Measurements from ENCODE around the gene WFS1. TPM values are rescaled to one million over a fixed set of nuclear protein-coding genes. Genes with fewer than 3 reads are reported as not detected.

Gene WFS1
- total RNA-seq, 1 experiment from 2014 or later = 57.1 TPM

- intact Hi-C loops (cut with micrococcal nuclease; ENCODE audit: unreplicated experiment) = no loop called here
- CTCF ChIA-PET = no interaction called here
Observed at GRCh38 chr4:6228158-6229067, 41.2 kb upstream of the WFS1 start.

GRCh38 chr4:6229095-6229494 is 40.6 kb upstream of the WFS1 start:
- intact Hi-C loops (cut with micrococcal nuclease; ENCODE audit: unreplicated experiment) = no loop called here
- Histone ChIP-seq H2AFZ (no peak overlapping the region), H3K4me1 (replicated peaks; ENCODE audit: insufficient read depth) (no peaks in the 10 kb centered on the region), H4K20me1 (ENCODE audit: insufficient read depth) (no peaks in the 10 kb centered on the region), H3K9me3 (ENCODE audit: insufficient read depth, low read depth) (no peaks in the 10 kb centered on the region), H3K4me2 (no peak overlapping the region), H3F3A (ENCODE audit: insufficient read depth, low read depth) (no peaks in the 10 kb centered on the region), H3K27ac (no peak overlapping the region), H3K9me2 (ENCODE audit: insufficient read depth) (no peaks in the 10 kb centered on the region), H3K27me3 (ENCODE audit: insufficient read depth, low read depth) (peaks cover 25% of the 10 kb centered on the region), H3K79me2 (ENCODE audit: low read depth) (no peaks in the 10 kb centered on the region), H3K4me3 (no peak overlapping the region), H3K36me3 (ENCODE audit: low read depth) (no peaks in the 10 kb centered on the region)
- TF ChIP-seq CTCF (conservative IDR thresholded peaks at IDR 0.05) (no peak), EZH2 (IDR thresholded peaks at IDR 0.05; ENCODE audit: low read depth) (no peak)
- no TSS peak for BruUV-seq (replicated peaks)
- POLR2A ChIA-PET (ENCODE audit: unreplicated experiment) = no interaction called here
- no peak for DNase-seq
- CTCF ChIA-PET = no interaction called here

More at GRCh38 chr4:6228158-6229067, 41.2 kb upstream of the WFS1 start:
- H3K4me1 ChIP-seq (replicated peaks; ENCODE audit: insufficient read depth) = no peaks in the 10 kb centered on the region
- POLR2A ChIA-PET (ENCODE audit: unreplicated experiment) = no interaction called here
- BruUV-seq (replicated peaks) = no TSS peak
- H3K4me2 ChIP-seq = no peak overlapping the region
- no peak overlapping the region for H3K4me3 ChIP-seq
- H3K9me3 ChIP-seq (ENCODE audit: insufficient read depth, low read depth) = no peaks in the 10 kb centered on the region
- no peaks in the 10 kb centered on the region for H4K20me1 ChIP-seq (ENCODE audit: insufficient read depth)
- H3K79me2 ChIP-seq (ENCODE audit: low read depth) = no peaks in the 10 kb centered on the region
- H3K27ac ChIP-seq = no peak overlapping the region
- TF ChIP-seq EZH2 (IDR thresholded peaks at IDR 0.05; ENCODE audit: low read depth) (no peak), CTCF (conservative IDR thresholded peaks at IDR 0.05) (no peak)
- H3K9me2 ChIP-seq (ENCODE audit: insufficient read depth) = no peaks in the 10 kb centered on the region
- H3K36me3 ChIP-seq (ENCODE audit: low read depth) = no peaks in the 10 kb centered on the region
- H3K27me3 ChIP-seq (ENCODE audit: insufficient read depth, low read depth) = peaks cover 24% of the 10 kb centered on the region
- H3F3A ChIP-seq (ENCODE audit: insufficient read depth, low read depth) = no peaks in the 10 kb centered on the region
- no peak overlapping the region for H2AFZ ChIP-seq
- no peak for DNase-seq

- no peaks in the 10 kb centered on the region for H3K9me2 ChIP-seq (ENCODE audit: insufficient read depth)
- no peak for DNase-seq
- no peaks in the 10 kb centered on the region for H3K79me2 ChIP-seq (ENCODE audit: low read depth)
- no peak overlapping the region for H2AFZ ChIP-seq
- no TSS peak for BruUV-seq (replicated peaks)
- H3K27ac ChIP-seq = no peak overlapping the region
- no peaks in the 10 kb centered on the region for H3K9me3 ChIP-seq (ENCODE audit: insufficient read depth, low read depth)
- no peak overlapping the region for H3K4me2 ChIP-seq
- no peak overlapping the region for H3K4me3 ChIP-seq
- peaks cover 33% of the 10 kb centered on the region for H3K27me3 ChIP-seq (ENCODE audit: insufficient read depth, low read depth)
- intact Hi-C loops (cut with micrococcal nuclease; ENCODE audit: unreplicated experiment) = no loop called here
- TF ChIP-seq CTCF (conservative IDR thresholded peaks at IDR 0.05) (no peak), EZH2 (IDR thresholded peaks at IDR 0.05; ENCODE audit: low read depth) (no peak)
- no peaks in the 10 kb centered on the region for H4K20me1 ChIP-seq (ENCODE audit: insufficient read depth)
- POLR2A ChIA-PET (ENCODE audit: unreplicated experiment) = no interaction called here
- CTCF ChIA-PET = no interaction called here
- no peaks in the 10 kb centered on the region for H3K4me1 ChIP-seq (replicated peaks; ENCODE audit: insufficient read depth)
- H3F3A ChIP-seq (ENCODE audit: insufficient read depth, low read depth) = no peaks in the 10 kb centered on the region
- no peaks in the 10 kb centered on the region for H3K36me3 ChIP-seq (ENCODE audit: low read depth)
Observed at GRCh38 chr4:6229671-6230501, 39.8 kb upstream of the WFS1 start.
